CD4-positive, CD25-positive, alpha-beta regulatory T cell (primary cell): Measurements from ENCODE around the gene CORT. TPM values are rescaled to one million over a fixed set of nuclear protein-coding genes. Genes with fewer than 3 reads are reported as not detected.

Experiments used
- ATAC-seq, 2 donors: fragments of 150-1000 bp; cut with Tn5 transposase; one replicate each; pipeline ENCODE4 v1.10.0; 2021; ENCODE audit warnings: low read depth in 2 of 2, moderate number of reproducible peaks in 2 of 2, moderate library complexity in 1 of 2
- DNase-seq, 3 donors: peaks; one replicate each; pipeline versions ENCODE4 v3.0.0 to v3.0.0-alpha.2; 2012 to 2022; ENCODE audit warnings: mixed read lengths in 1 of 3
- H3K27ac ChIP-seq: one replicate; pipeline ENCODE4 v1.7.0; 2013; ENCODE audit warnings: mild to moderate bottlenecking, low read length; ENCODE audit not compliant: insufficient read depth, poor library complexity, severe bottlenecking
- H3K27me3 ChIP-seq: one replicate; pipeline ENCODE4 v1.7.0; 2013; ENCODE audit warnings: low read length; ENCODE audit not compliant: control insufficient read depth, insufficient read depth
- H3K36me3 ChIP-seq: one replicate; pipeline ENCODE4 v1.7.0; 2013; ENCODE audit warnings: mild to moderate bottlenecking, low read length, moderate library complexity; ENCODE audit not compliant: control insufficient read depth, insufficient read depth
- H3K4me1 ChIP-seq: 2 replicates; pipeline ENCODE4 v1.7.0; 2013; ENCODE audit warnings: mild to moderate bottlenecking, low read length; ENCODE audit not compliant: insufficient read depth, control insufficient read depth, poor library complexity, severe bottlenecking
- H3K4me3 ChIP-seq: one replicate; pipeline ENCODE4 v1.7.0; 2013; ENCODE audit warnings: low read depth, mild to moderate bottlenecking, low read length, moderate library complexity
- H3K9me3 ChIP-seq, 2 experiments: 1 replicate in 1 of 2; 2 replicates in 1 of 2; pipeline ENCODE4 v1.7.0; 2013; ENCODE audit warnings: low read length in 2 of 2, mild to moderate bottlenecking in 1 of 2, moderate library complexity in 1 of 2; ENCODE audit not compliant: control insufficient read depth in 2 of 2
- H3K27ac Mint-ChIP-seq, 3 donors: one replicate each; pipeline ENCODE4 v1.8.0; 2020 to 2022; ENCODE audit warnings: mild to moderate bottlenecking in 3 of 3, mixed read lengths in 3 of 3, moderate library complexity in 2 of 3
- H3K27me3 Mint-ChIP-seq: one replicate; pipeline ENCODE4 v1.8.0; 2022; ENCODE audit warnings: mild to moderate bottlenecking, mixed read lengths
- H3K36me3 Mint-ChIP-seq: one replicate; pipeline ENCODE4 v1.8.0; 2020; ENCODE audit warnings: mixed read lengths
- H3K4me1 Mint-ChIP-seq, 4 donors: one replicate each; pipeline ENCODE4 v1.8.0; 2020 to 2022; ENCODE audit warnings: mixed read lengths in 4 of 4, mild to moderate bottlenecking in 1 of 4
- H3K4me3 Mint-ChIP-seq, 4 donors: one replicate each; pipeline ENCODE4 v1.8.0; 2020 to 2022; ENCODE audit warnings: mild to moderate bottlenecking in 4 of 4, mixed read lengths in 4 of 4, moderate library complexity in 3 of 4
- H3K9me3 Mint-ChIP-seq, 7 donors: one replicate each; pipeline ENCODE4 v1.8.0; 2020 to 2022; ENCODE audit warnings: mixed read lengths in 7 of 7, mild to moderate bottlenecking in 3 of 7, moderate library complexity in 2 of 7
- polyA plus RNA-seq, 4 donors: library from polyadenylated mRNA; unstranded; fragments of 300-500 nt; fragmentation: Illumina TruSeq; gene quantifications; one replicate each; pipeline ENCODE4 v1.2.3, GENCODE V29; 2021
- total RNA-seq: library from RNA; stranded (reverse); gene quantifications from one replicate; pipeline ENCODE4 v1.2.3, GENCODE V29; 2022

CORT gene
- total and polyA plus RNA-seq, 5 donors from 2014 or later, result not detected

- Histone ChIP-seq H3K36me3 (peaks cover under 1% of the 10 kb centered on the region), H3K9me3 (no peaks in the 10 kb centered on the region), H3K4me3 (no peak overlapping the region), H3K4me1 (no peaks in the 10 kb centered on the region), H3K27me3 (no peaks in the 10 kb centered on the region), H3K27ac (no peak overlapping the region)
- peaks cover 12% of the 10 kb centered on the region for H3K36me3 Mint-ChIP-seq
- H3K27ac Mint-ChIP-seq, result no peak overlapping the region
- no peak overlapping the region for H3K4me3 Mint-ChIP-seq
- H3K9me3 Mint-ChIP-seq, result peaks cover 0 to 1% (median 0%) of the 10 kb centered on the region in 7 donors
- DNase-seq (no peak), ATAC-seq (no peak)
- H3K4me1 Mint-ChIP-seq, result peaks cover 9 to 18% (median 13%) of the 10 kb centered on the region in 4 donors
- H3K27me3 Mint-ChIP-seq, result no peaks in the 10 kb centered on the region
These were observed 34.7 kb downstream of the CORT start for GRCh38 chr1:10484521-10484920.

- Mint-ChIP-seq H3K36me3 (peaks cover 11% of the 10 kb centered on the region), H3K27me3 (no peaks in the 10 kb centered on the region), H3K9me3 (peaks cover 0 to 1% (median 0%) of the 10 kb centered on the region in 7 donors), H3K27ac (no peak overlapping the region), H3K4me1 (peaks cover 7 to 18% (median 12%) of the 10 kb centered on the region in 4 donors), H3K4me3 (no peak overlapping the region)
- Histone ChIP-seq H3K9me3 (no peaks in the 10 kb centered on the region), H3K27ac (no peak overlapping the region), H3K4me3 (no peak overlapping the region), H3K27me3 (no peaks in the 10 kb centered on the region), H3K4me1 (peaks cover 1% of the 10 kb centered on the region), H3K36me3 (peaks cover 8% of the 10 kb centered on the region)
- DNase-seq, result no peak
- ATAC-seq, result no peak
These were observed 39.6 kb downstream of the CORT start for GRCh38 chr1:10489291-10490055.

- peaks cover 0 to 1% (median 0%) of the 10 kb centered on the region in 7 donors for H3K9me3 Mint-ChIP-seq
- Histone ChIP-seq H3K36me3 (peaks cover 8% of the 10 kb centered on the region), H3K4me1 (peaks cover 10% of the 10 kb centered on the region), H3K9me3 (no peaks in the 10 kb centered on the region), H3K27me3 (no peaks in the 10 kb centered on the region), H3K4me3 (no peak overlapping the region), H3K27ac (no peak overlapping the region)
- H3K4me3 Mint-ChIP-seq, result no peak overlapping the region
- ATAC-seq, result no peak
- no peaks in the 10 kb centered on the region for H3K27me3 Mint-ChIP-seq
- peaks cover 11 to 27% (median 11%) of the 10 kb centered on the region in 4 donors for H3K4me1 Mint-ChIP-seq
- DNase-seq, result no peak
- peaks cover 11% of the 10 kb centered on the region for H3K36me3 Mint-ChIP-seq
- H3K27ac Mint-ChIP-seq, result no peak overlapping the region
These were observed 40.6 kb downstream of the CORT start for GRCh38 chr1:10490286-10490970.

GRCh38 chr1:10494418-10494753 is 44.6 kb downstream of the CORT start:
- Histone ChIP-seq H3K27ac (no peak overlapping the region), H3K4me1 (peaks cover 22% of the 10 kb centered on the region), H3K27me3 (no peaks in the 10 kb centered on the region), H3K36me3 (peaks cover 8% of the 10 kb centered on the region), H3K4me3 (no peak overlapping the region), H3K9me3 (no peaks in the 10 kb centered on the region)
- Mint-ChIP-seq H3K27me3 (no peaks in the 10 kb centered on the region), H3K4me3 (peak overlapping the region; percentile 73 to 90 (median 89)), H3K27ac (peak overlapping the region in 2 of 3 donors; percentile 89 to 97), H3K9me3 (no peaks in the 10 kb centered on the region), H3K36me3 (peaks cover 17% of the 10 kb centered on the region), H3K4me1 (peaks cover 12 to 57% (median 25%) of the 10 kb centered on the region in 4 donors)
- ATAC-seq, result no peak
- no peak for DNase-seq

- H3K27ac ChIP-seq, result peak overlapping the region; percentile 73
- Mint-ChIP-seq H3K4me1 (peaks cover 9 to 56% (median 27%) of the 10 kb centered on the region in 4 donors), H3K27me3 (no peaks in the 10 kb centered on the region), H3K9me3 (no peaks in the 10 kb centered on the region), H3K27ac (peak overlapping the region; percentile 76 to 97 (median 89)), H3K4me3 (peak overlapping the region; percentile 73 to 90 (median 89)), H3K36me3 (peaks cover 15% of the 10 kb centered on the region)
- H3K9me3 ChIP-seq, result no peaks in the 10 kb centered on the region
- peak overlapping the region; percentile 95 for H3K4me3 ChIP-seq
- peak; percentile 86 to 90 for ATAC-seq
- DNase-seq, result peak; percentile 56 to 91 (median 79)
- H3K36me3 ChIP-seq, result peaks cover 5% of the 10 kb centered on the region
- no peaks in the 10 kb centered on the region for H3K27me3 ChIP-seq
- H3K4me1 ChIP-seq, result peaks cover 22% of the 10 kb centered on the region
These were observed 45.1 kb downstream of the CORT start for GRCh38 chr1:10494754-10495474.

GRCh38 chr1:10495475-10495817 is 45.6 kb downstream of the CORT start:
- H3K9me3 Mint-ChIP-seq, result no peaks in the 10 kb centered on the region
- H3K27ac ChIP-seq, result peak overlapping the region; percentile 73
- DNase-seq (no peak), ATAC-seq (no peak)
- peaks cover 22% of the 10 kb centered on the region for H3K4me1 ChIP-seq
- H3K4me3 Mint-ChIP-seq, result peak overlapping the region; percentile 73 to 90 (median 89)
- peaks cover 15% of the 10 kb centered on the region for H3K36me3 Mint-ChIP-seq
- no peaks in the 10 kb centered on the region for H3K36me3 ChIP-seq
- H3K4me1 Mint-ChIP-seq, result peaks cover 9 to 56% (median 27%) of the 10 kb centered on the region in 4 donors
- H3K27me3 ChIP-seq, result no peaks in the 10 kb centered on the region
- H3K27me3 Mint-ChIP-seq, result no peaks in the 10 kb centered on the region
- H3K9me3 ChIP-seq, result no peaks in the 10 kb centered on the region
- peak overlapping the region; percentile 76 to 97 (median 89) for H3K27ac Mint-ChIP-seq
- H3K4me3 ChIP-seq, result peak overlapping the region; percentile 95

GRCh38 chr1:10495952-10496351 is 46.1 kb downstream of the CORT start:
- peak overlapping the region; percentile 95 for H3K4me3 ChIP-seq
- no peaks in the 10 kb centered on the region for H3K27me3 ChIP-seq
- no peaks in the 10 kb centered on the region for H3K9me3 ChIP-seq
- Mint-ChIP-seq H3K27ac (peak overlapping the region; percentile 66 to 97 (median 89)), H3K9me3 (no peaks in the 10 kb centered on the region), H3K4me3 (peak overlapping the region; percentile 63 to 90 (median 89)), H3K4me1 (peaks cover 9 to 56% (median 27%) of the 10 kb centered on the region in 4 donors), H3K36me3 (peaks cover 15% of the 10 kb centered on the region), H3K27me3 (no peaks in the 10 kb centered on the region)
- ATAC-seq, result no peak
- no peak for DNase-seq
- peaks cover 22% of the 10 kb centered on the region for H3K4me1 ChIP-seq
- peak overlapping the region; percentile 73 for H3K27ac ChIP-seq
- H3K36me3 ChIP-seq, result no peaks in the 10 kb centered on the region
